NCI-H1694 treated with DMSO at 0.1 percent for 48 hours (cell line): ENCODE data around the gene PAPPA.

Source experiments
- DNase-seq: peaks from one replicate; lab custom pipeline; 2025; lab: John Stamatoyannopoulos, UW

Gene PAPPA

DNA sequence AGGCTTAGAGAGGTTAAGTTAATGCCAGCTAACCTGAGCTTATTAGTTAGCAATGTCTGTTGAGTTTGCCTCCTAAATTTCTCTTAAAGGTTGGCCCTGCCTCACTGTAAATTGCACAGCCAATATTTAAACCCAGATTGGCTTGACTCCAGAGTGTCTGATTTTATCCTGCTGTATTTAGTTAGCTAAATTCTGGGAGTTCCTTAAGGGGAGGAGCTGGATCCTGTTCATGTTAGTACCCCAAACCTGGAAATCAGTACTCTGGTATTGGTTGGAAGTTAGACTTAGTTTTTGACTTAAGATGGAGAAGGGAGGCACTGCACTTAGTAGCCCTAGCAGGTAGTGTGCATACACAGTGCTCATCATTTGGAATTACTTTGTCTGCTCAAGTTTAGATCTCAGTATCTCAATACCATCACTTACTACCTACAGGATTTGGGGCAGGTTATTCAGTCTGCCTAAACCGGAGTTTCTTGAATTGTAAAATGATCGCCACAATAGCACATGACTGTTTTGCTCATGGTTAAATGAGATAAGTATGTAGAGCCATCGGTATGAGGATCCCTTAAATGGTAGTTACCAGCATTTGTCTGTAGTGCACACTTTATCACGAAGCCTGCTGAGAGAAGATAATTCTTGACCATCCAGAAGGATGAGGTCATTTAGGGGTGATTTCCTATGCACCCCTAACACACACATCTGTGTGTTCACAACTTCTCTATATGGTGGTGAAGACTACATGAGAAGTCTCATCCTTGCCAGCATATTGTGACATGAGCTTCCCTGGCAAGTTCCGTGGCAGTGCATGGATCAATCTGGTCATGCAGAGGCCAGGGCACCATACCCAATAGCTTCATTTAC is 268.8 kb downstream of the PAPPA start:
- DNase-seq, result no peak

DNA sequence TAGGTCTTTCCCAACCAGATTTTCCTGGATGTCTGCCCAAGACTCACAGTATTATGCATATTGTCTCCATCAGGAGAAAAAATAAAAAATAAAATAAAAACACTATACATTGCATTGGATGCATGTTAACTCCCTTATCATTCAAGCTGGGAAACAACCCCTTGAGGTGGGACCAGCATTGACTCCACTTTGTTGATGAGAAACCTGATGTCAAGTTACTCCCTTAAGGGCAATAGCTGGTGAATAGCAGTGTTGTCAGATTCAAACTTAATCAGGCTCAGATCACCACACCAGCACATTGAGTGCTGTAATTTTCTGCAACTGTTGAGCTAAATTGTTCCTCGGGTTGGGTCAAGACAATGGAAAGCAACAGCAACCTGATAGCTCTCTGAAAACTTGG is 269.6 kb downstream of the PAPPA start:
- DNase-seq, result no peak

DNA sequence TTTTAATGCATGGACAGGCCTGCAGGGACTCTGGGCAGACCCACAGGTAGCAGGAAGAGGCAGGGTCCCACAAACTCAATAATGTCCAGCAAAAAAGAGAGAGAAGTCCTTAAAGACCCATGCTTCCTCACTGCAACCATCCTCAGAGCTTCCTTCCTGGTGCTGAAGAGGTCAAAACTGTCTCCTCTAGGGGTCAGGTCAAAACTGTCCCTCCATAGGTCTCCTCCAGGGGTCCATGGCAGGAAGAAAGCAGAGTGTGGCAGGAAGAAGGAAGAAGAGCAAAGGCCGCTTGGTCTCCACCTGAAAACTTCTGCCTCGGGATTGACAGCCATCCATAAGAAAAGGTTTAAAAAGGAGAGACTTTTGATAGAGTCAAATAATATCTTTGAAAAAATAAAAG is 271.7 kb downstream of the PAPPA start:
- DNase-seq, result no peak

DNA sequence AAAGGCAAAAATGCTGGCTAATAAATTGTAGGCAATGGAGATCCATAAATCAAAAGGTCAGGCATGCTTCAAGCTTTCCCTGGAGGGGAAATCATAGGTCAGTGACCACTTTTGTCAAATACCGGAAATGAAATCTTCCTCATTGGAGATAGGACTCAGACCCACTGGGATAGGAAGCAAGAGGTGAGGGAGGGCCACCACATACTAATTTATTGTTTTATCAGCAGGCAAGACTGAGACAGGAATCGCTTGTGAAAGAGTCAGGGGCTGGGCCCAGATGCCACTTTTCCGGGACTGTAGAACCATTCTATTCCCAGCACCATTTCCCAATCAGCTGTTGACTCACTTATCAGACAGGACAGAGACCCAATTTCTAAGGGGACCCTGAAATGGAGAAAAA is 277.3 kb downstream of the PAPPA start:
- no peak for DNase-seq

DNA sequence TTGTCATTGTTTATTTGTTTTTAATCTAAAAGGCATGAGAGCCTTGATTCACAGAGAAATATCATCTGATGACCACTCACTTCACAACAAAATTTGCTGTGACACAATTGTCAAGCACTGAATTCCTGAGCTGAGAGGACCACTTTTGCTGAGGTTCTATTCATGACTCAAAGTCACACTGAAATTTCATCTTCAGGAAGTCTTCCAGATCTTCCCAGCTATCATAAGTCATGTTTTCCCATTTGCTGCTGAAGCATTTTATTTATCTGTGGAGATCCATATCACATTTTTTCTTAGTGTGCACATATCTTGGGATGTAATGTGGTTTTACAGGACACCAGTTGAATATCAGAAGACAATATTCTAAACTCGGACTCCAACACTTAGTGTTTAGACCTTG is 278.5 kb downstream of the PAPPA start:
- no peak for DNase-seq

DNA sequence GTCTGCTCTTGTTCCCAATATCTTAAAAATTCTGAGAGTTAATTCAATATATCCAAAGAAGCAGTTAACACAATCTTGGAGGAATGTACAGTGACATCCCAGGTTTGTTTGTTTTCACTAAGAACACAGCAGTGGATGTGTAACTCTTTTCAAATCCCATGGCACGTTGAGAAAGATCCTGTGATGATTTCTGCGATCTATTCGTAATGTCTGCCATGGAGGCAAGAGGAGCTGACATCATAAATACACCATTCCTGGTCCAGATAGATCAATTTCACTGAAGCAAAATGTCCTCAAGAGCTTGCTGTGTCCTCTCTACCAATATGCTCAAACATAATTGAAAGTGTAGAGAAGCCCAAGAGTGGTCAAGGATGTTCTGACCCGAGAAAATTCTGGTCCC is 280.7 kb downstream of the PAPPA start:
- DNase-seq, result no peak

DNA sequence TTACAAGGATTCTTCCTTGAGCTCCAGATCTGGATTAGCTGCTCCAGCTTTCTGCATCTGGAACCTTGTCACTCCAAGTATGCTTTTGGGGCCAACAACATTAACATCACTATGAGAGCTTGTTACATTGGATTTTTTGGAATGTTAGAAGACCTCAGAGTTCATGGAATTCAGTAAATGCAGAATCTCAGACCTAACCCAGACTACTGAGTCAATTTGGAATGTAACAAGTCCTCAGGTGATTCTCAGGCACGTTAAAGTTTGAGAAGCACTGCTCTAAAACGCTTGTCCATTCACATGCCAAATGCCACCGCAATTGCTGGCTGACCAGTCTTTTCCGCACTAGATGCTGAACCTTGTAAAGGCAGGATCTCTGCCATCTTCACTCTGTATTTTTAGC is 282.1 kb downstream of the PAPPA start:
- no peak for DNase-seq

DNA sequence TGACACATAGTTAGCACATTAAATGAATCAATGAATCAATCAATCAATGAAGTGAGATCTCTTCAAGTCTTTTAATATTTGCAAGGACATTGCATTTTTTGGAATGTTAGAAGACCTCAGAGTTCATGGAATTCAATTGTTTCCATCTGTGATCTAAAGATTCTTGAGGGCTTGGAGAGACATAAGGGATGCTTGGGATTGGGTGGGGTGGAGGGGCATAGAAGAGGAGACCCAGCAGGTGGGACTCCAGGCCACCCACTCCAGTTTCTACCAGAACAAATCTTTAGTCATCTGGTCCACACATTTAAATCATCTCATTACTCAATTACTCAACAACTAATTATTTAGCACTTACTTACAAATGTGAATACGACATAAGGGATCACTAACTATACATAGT is 282.5 kb downstream of the PAPPA start:
- no peak for DNase-seq

DNA sequence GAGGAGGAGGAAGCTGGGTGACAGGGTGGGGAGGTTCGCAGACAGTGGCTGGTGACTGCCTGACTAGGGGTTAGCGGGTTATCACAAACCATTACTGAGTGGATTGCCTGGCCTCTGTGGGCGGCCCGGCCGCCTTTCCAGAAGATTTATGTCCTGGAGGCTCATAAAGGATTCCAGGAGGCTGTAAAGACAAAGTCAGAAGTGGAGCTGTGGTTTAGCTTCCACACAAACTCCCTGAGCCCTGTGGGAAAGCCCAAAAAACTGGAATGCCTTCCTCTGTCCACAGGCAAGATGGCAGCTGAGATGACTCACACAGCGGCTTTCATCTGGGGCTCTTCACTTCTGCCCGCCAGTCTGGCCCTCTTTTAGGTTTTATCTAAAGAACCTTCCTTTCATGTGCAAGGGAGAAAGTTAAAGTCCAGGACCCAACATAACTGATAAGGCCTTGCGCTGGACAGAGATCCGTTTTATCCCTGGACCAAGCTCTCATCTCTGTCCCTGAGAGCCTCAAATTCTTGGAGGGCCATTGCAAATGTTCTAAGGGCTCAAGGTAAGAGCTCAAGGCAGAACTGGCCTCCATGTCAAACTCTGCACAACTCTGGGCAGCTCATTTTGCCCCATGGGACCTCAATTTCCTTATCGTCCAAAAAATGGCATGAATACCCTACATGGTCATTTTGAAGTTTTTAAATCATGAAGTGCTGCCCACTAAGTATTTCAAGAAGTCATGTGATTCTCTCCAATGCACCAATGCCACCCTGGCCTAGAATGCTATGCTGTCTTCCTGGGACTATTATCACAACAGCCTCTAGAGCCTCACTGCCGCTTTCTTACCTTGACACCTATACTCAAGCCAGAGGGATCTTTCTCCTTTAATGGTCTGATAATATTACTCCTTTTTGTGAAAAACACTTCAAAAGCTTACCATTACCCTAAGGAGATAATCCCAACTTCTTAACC is 284.1 kb downstream of the PAPPA start:
- DNase-seq, result no peak

DNA sequence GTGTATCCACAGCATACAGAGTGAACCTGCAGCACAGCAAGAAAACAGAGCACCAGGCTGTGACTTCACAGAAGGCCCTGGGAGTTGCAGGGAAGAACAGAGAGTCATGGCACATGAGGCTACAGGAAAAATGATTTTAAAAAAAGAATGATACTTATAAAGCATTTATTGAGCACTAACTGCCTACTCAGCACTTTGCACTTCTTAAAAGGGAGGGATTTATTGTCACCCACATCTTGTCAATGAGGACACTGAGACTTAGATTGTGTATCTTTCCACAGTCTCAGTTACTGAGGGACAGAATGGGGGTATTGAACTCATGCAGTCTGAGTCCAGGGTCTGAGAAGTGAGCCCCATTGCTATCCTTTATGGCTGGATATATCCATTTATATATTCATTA is 288.9 kb downstream of the PAPPA start:
- DNase-seq, result no peak

DNA sequence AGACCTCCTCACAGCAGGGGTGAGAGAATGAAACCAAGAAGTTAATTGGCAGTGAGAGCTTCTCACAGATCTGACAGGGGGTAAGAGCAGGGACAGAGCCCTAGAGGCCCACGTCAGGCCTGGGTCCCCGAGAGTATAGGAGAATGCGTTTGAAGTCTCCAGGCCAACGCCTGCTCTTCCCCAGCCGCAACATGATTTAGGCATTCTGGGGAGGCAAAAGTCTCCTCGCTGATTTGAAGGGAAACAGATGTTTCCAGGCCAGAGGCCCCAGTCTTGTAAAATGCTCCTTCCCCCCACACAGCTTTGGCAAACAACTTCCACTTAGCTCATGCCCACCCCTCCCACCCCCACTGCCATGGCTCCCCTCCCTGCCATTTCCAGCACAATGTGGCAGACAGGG is 294.3 kb downstream of the PAPPA start:
- no peak for DNase-seq

DNA sequence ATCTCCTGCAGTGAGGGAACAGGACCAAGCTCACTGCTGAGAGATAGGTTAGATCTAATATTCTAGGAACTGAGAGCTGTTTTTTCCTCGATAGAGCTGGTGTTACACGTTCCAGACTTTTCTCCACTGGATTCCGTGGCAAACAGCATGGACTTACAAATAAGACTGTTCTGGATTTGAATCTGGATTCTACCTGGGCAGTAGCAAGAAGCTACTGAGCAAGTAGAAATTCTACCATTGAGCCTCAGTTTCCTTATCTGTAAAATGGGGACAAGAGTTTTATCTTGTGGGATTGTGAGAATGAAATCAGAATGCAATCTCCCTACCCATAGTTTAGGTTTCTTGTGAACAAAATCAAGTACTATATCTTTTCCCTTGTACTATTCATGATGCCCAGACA is 294.8 kb downstream of the PAPPA start:
- DNase-seq, result no peak

DNA sequence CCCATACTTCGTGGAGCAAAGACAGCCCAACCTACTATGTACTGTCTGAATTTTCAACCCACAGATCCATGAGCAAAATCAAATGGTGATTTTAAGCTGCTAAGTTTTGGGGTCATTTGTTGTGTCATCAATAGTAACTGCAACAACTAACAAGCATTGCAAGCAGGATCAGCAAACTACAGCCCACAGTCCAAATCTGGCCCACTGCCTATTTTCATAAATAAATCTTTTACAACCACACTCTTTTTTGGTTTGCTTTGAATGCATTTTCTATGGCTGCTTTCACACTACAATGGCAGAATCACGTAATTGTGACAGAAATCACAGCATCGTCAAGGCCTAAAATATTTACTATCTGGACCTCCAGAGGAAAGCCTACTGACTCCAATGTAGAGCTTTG is 296.4 kb downstream of the PAPPA start:
- DNase-seq, result no peak

DNA sequence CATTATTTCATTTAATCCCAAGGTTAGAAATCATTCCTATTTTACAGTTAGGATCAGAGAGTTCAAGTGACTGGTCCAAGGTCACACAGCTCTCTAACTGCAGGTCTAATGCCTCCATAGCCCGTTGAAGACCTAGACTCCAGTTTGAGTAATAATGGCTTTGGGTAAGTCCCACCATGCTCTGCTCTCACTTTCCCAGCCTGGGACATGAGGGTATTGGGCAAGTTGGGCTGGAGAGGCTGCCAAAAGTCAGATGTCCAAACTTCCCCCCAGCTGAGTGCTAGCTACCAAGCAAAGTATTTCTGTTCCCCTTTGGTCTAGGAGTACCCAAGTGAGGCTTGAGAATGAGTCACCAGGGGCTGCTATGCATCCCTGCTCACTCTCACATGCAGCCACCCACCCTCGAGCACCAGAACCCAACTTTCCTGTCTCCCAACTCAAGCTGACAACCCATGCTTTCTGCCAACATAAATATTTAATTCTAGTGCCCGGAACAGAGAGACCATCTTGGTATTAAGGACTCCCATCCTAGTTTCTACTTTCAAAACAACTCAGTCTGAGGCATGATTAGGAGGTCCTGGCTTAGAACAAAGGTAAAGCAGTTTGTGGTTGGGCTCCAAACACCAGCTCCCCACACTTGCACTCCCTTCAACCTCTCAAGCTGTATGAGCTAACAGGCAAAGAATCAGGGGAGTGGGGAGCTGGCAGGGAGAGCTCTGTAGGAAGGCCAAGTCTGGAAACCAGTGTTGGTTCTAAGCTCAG is 297.0 kb downstream of the PAPPA start:
- no peak for DNase-seq

DNA sequence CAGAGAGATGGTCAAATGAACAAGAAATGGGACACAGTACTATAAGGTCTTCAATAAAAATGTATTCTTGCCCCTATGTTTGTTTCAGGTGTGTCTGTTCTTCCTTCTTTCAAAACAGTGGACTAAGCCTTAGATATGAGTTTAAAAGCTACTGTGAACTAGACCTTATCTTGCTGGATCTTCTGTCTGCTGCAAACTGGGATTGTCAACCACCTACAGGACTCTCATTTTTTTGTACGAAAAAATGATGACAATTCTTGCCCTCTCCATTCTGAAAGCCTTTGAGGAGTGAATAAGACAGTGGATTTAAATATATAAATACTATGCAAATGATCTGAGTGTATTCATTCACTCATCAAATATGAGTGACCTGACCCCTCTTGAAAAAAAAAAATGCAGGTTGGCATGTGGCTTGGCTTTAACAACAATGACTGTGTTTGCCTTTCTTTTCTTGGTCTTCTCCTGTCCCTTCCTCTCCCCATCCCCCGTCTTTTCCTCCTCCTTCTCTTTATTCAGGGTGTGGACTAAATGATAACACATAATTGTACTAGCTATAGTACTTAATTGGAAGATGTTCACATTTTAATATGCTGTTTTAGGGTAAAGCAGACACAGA is 298.0 kb downstream of the PAPPA start:
- no peak for DNase-seq
